ENCODE results near the gene SSR1.

DNA sequence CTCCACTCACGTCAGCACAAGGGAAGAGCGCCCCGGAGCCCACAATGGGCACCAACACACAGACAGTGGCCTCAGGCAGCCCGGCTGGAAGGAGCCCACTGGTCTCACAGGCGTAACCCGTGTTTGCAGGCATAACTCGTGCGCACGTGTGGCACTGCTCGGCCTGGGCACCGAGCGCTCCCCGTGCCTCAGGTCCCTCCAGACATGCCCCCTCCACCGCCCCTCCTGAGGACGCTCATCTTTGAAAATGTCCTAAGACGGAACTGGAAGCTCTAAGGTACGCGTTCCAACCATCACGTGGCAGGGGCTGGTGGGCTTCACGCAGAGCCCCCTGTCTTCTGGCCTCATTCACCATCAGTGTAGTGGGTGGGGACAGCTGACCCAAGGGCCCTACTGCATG is 44.6 kb downstream of the SSR1 start:
- TF ChIP-seq, protein P1, sequence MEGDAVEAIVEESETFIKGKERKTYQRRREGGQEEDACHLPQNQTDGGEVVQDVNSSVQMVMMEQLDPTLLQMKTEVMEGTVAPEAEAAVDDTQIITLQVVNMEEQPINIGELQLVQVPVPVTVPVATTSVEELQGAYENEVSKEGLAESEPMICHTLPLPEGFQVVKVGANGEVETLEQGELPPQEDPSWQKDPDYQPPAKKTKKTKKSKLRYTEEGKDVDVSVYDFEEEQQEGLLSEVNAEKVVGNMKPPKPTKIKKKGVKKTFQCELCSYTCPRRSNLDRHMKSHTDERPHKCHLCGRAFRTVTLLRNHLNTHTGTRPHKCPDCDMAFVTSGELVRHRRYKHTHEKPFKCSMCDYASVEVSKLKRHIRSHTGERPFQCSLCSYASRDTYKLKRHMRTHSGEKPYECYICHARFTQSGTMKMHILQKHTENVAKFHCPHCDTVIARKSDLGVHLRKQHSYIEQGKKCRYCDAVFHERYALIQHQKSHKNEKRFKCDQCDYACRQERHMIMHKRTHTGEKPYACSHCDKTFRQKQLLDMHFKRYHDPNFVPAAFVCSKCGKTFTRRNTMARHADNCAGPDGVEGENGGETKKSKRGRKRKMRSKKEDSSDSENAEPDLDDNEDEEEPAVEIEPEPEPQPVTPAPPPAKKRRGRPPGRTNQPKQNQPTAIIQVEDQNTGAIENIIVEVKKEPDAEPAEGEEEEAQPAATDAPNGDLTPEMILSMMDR (conservative IDR thresholded peaks at IDR 0.05 in 1 of 2, IDR thresholded peaks at IDR 0.05 in 1 of 2; ENCODE audit: low read depth in 1 of 2, low read length in 2 of 2): no peak
- TF ChIP-seq EZH2 (IDR thresholded peaks at IDR 0.05; ENCODE audit: low read length, missing control alignments): no peak
